COLO829 (cell line): Measurements from ENCODE around the gene TRANK1.

Source experiments
- DNase-seq: peaks from one replicate; pipeline ENCODE4 v3.0.0; 2012; ENCODE audit warnings: low spot score

TRANK1 gene

DNA sequence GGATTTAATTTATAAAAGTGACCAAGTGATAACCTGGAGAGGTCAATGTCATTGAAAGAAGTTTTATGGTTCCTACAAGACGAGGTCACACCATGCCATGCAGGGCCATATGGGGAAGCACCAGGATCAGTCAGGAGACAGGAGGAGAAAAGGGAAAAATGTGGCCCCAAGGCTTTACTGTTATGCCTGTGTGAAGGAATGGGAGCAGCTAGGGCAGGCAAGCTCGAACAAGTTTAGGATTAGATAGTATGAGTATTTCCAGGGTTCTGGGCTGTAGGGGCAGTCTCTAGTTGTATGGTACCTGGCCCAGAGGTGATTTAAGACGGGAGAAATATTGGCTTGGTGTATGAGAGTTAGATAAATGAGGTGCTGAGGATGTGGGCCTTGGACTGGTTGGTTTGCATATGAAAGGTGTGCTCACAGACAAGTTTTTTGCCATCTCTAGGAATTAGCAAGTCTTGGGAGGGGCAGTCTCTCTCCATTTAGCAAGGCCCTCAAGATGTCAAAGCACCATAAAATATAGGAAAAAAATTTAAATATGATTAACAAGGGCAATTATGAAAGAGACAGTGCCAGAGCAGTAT lies 144.2 kb downstream of the TRANK1 start:
- no peak for DNase-seq

DNA sequence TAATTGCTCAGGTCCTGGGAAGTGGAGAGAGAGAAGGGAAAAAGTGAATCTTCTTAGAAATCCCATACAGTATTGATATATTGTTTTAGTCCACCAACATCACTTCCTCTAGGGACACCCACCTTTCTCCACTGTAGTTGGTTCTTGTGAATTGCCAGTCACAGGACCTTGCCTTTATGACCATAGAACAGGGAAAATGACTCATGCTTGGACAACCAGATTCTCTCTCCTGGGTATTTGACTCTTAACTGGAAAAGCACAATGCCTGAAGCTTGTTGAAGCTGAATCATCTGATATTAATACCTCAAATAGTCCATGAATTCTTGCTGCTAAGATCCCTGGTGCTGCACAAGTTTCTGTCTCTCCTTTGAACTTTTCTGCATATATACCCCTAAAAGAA lies 148.0 kb downstream of the TRANK1 start:
- DNase-seq = peak; percentile 79

DNA sequence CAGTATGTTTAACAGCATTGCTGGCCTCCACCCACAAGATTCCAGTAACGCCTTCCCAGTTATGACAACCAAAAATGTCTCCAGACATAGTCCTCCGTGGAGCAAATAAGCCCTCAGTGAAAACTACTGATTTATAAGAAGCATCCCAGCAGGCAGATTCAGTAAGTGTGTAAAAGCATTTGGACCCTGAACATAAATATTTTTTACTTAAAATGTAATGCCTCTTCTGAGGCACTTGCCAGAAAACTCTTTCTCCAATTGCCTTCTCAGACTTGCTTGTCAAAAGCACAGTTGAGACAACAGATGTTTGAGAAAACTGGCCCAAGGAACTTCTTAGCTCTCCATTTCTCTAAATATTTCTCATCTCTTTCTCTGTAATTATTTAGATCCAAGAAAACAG lies 148.7 kb downstream of the TRANK1 start:
- no peak for DNase-seq

- DNase-seq = no peak
Observed at GRCh38 chr3:36795622-36796021, 149.2 kb downstream of the TRANK1 start.

DNA sequence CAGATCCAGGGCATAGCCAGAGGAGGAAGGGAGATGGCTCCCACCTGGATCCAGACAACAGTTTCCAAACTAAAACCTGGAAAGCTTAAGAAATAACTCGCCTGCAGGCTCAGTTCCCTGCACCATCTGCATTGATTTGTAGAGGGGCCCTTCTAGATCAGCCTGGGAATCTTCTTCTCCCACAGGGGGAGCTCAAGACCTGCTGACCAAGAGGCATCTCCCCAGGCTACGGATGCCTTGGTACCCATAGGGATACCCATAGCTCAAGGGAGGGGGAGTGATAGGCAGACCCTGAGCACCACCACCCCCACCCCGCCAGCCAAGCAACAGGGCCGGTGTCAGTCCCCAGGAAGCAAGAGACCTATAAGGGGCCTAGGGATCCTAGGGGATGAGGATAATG lies 152.5 kb downstream of the TRANK1 start:
- DNase-seq = peak; percentile 23

DNA sequence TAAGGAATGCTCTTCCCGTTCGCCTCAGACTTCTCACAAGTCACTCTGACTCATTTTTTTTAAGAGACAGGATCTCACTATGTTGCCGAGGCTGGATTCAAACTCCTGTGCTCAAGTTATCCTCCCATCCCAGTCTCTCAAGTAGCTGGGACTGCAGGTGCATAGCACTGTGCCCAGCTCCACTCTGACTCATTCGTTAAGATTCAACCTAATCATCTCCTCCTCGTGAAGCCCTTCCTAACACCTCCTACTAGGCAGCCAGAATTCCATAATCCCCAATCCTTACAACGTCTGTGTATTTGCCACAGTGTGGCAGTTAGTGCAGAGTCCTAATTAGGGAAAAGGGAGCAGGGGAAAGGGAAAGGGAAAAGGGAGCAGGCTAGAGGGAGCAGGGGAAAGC lies 154.1 kb downstream of the TRANK1 start:
- DNase-seq = no peak

DNA sequence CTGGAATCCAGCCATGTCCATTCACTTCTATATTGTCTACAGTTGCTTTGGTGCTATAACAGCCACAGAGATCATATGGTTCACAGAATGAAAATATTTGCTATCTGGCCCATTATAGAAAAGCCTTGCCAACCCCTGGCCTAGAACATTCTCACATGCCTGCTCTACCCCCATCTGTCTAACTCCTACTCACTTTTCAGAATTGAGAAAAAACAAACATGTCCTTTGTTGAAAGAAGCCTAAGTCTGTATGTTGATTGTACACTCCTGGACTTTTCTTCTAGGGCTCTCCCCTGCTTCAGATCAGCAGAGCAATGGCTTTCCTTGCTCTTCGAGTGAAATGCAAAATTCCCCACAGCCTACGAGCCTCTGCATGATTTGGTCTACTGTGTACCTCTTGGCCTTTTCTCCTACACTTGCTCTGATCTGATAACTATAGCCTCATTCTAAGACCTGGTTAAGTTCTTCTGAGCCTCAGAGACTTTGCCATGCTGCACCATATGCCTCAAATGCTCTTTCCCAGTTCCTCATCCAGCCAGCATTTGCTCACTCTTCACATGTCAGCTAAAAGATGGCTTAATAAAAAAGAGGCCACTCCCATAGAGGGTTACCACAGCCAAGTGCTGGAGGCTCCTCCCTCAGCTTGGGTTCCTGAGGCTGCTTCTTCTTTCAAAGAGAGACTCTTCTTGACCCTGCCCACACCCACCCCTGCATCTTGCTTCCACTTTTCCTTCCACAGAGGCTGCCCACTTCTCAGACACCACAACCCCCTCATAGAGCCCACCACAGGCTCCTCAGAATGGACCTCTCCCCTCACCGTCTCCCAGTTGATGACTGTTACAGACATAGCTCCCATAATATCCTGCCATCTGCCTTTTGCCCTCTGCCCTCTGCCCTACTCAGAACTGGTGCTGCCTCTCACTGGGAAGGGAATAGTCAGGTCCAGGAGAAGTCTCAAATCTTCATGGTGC lies 157.6 kb downstream of the TRANK1 start:
- peak; percentile 64 for DNase-seq

DNA sequence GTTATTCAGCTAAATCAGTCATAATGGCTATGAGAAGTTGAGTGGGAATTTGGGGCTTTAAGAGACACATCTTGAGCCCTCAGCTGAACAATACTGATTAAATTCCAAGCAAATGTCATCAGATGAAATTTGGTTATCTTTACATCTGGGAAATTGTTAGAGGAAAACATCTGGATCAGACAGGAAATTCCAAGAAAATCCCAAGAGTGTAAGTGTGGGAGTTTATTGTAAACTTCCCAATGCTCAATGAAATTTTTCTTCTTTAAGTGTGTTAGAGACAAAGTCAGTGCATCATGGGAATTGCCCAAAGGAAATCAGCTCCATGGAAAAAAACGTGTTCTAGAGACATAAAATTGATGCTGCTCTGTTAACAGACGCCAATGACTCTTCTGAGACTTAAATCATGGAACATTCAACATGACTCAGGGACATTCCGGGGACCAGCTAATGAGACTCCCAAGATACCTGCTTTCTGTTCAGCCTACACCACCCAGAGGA lies 160.7 kb downstream of the TRANK1 start:
- DNase-seq = no peak

DNA sequence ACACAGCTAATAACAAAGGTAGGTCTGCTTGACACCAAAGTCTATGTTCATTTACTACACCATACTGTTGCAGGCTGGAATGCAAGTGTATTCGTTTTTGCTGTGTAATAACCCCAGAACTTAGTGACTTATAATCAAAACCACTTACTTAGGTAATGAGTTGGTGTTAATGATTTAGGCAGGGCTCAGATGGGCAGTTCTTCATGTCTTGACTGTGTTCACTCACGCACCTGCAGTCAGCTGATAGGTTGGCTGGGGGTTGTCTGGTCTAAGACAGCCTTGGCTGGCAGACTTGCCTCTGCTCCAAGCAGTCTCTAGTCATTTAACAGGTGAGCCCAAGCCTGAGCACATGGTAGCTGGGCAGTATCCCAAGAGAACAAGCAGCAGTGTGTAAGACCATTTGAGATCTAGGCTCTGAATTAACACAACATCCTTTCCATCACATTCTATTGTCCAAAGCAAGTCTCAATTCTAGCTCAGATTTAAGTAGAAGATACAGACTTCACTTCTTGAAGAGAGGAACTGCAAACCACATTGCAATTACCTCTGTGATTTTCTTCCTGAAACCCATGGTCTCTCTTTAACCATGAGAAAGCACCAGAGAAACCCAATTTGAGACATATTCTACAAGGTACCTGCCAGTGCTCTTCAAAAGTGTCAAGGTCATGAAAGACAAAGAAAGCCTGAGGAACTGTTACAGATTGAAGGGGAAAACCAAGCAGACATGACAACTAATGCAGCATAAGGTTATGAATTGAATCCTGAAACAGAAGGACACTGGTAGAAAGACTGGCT lies 167.2 kb downstream of the TRANK1 start:
- no peak for DNase-seq
